ENCODE measurements around the gene FIBP.
A peak's percentile ranks its signal among the peaks of the same experiment; 100 is the strongest.

Gene FIBP

GRCh38 chr11:65888163-65888814 lies at the start of gene FIBP:
TSS of gene FIBP (minus strand) at chr11:65888471. CDS start at chr11:65888418, 53 bp downstream.
- peak; percentile 93 for DNase-seq (ENCODE audit: low read depth, low spot score)

- DNase-seq (ENCODE audit: low read depth, low spot score): no peak
Measured at GRCh38 chr11:65937766-65938165, 49.5 kb upstream of the FIBP start.

- no peak for DNase-seq (ENCODE audit: low read depth, low spot score)
Measured at GRCh38 chr11:65934014-65934413, 45.7 kb upstream of the FIBP start.

DNA sequence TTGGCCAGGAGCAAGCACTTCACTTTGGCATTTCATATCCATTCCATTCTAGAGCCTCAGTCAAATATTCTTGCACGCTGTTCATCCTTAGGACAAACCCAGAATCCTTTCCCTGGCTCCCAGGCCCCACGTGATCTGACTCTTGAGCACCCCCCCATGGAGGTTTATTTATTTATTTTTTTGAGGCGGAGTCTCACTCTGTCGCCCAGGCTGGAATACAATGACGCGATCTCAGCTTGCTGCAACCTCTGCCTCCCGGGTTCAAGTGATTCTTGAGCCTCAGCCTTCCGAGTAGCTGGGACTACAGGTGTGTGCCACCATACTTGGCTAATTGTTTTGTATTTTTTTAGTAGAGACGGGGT lies 44.3 kb upstream of the FIBP start:
- DNase-seq (ENCODE audit: low read depth, low spot score): no peak

DNA sequence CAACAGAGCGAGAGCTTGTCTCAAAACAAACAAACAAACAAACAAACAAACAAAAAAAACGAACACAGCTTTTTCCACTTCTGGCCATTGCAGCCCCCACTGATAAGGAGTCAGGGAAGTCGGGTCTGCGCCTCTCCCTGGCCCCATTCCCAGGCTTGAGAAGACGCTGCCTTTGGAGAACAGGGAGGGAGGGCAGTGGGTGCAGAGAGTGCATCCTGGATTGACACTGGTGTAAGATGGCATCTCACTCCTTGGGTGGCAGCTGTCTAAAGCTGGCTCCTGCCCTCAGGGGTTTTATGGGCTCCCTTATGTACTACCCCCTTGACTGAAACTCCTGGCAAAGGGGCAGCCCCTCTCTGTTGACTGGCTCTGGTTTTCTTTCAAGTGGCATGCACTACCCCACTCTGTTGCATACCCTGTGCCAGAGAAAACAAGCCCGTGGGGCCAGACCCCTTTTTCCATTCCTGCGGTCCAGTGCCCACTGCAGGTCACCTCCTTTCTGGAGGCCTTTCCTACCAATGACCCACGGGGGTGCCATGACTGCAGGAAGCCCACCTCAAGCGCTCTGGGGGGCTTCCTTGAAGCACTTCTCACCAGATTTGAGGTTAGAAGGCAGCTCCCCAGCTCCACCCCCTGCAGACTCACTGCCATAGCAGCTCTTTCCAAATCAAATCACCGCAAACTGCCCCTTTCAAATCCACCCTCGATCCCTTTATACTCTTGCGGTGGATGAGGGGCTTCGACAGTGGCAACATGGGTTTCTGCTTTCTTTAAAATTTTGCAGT lies 43.7 kb upstream of the FIBP start:
- no peak for DNase-seq (ENCODE audit: low read depth, low spot score)

- no peak for DNase-seq (ENCODE audit: low read depth, low spot score)
Measured at GRCh38 chr11:65928667-65929066, 40.4 kb upstream of the FIBP start.

GRCh38 chr11:65927904-65928397 lies 39.7 kb upstream of the FIBP start:
- DNase-seq (ENCODE audit: low read depth, low spot score): peak; percentile 64

- no peak for DNase-seq (ENCODE audit: low read depth, low spot score)
Measured at GRCh38 chr11:65925397-65925796, 37.1 kb upstream of the FIBP start.

GRCh38 chr11:65922565-65922964 lies 34.3 kb upstream of the FIBP start:
- no peak for DNase-seq (ENCODE audit: low read depth, low spot score)

- no peak for DNase-seq (ENCODE audit: low read depth, low spot score)
Measured at GRCh38 chr11:65921876-65922275, 33.6 kb upstream of the FIBP start.

DNA sequence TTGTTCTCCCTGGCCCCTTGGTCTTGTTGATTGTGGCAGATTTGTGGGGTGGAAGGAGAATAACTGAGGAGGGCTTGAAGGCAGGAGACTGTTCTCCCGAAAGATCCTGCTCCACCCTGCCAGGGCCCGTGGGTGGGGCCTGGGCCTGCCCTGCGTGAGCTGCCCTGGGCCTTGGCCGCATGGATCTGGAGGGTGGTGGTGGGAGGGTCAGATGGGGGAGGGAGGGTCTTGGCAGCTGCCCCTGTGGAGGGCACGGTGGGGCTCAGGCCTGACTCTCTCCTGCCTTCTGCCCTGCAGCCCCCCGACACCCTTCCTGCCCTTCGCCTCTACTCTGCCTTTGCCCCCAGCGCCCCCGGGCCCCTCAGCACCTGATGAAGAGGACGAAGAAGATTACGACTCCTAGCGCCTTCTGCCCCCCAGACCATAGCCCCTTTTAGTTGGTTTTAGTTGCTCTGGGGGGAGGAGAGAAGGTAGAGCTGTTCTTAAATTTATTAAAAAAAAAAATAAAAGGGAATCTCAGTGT lies 32.8 kb upstream of the FIBP start:
- no peak for DNase-seq (ENCODE audit: low read depth, low spot score)

DNA sequence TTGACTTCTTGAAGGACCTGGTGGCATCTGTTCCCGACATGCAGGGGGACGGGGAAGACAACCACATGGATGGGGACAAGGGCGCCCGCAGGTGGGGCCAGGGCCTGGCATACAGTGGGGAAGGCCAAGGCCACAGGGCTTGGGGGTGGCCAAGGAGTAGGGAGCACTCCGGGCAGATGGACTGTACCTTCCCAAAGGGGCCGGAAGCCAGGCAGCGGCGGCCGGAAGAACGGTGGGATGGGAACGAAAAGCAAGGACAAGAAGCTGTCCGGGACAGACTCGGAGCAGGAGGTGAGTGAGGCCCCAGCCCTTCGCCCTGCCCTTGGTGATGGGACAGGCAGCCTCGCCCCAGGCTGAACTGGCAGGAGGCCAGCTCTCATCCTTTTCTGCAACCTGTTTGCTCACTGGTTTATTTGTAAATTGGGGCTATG lies 32.1 kb upstream of the FIBP start:
- DNase-seq (ENCODE audit: low read depth, low spot score): no peak

- DNase-seq (ENCODE audit: low read depth, low spot score): no peak
Measured at GRCh38 chr11:65919573-65920371, 31.5 kb upstream of the FIBP start.

DNA sequence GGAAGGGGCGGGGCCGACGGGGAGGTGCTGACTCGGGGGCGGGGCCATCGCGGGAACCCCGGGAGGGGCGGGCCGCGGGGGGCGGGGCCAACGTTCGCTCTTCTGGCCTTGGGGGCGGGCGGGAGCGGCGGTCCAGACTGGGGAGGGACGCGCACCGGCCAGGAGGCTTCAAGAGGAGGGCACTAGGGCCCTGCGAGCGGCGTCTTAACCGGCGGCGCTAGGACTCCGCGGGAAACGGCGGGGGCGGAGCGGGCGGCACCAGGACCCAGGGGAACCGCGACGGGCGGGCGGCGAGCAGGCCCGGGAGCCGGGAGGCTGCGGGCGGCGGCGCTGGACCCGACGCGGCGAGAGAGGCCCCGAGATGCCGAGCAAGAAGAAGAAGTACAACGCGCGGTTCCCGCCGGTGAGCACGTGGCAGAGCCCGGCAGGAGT lies 30.9 kb upstream of the FIBP start, which contains the start of gene DRAP1:
Gene DRAP1 (plus strand): TSS at position 286 of the 432 bp plus-strand sequence. CDS start 76 bp downstream, at position 362.
- peak; percentile 97 for DNase-seq (ENCODE audit: low read depth, low spot score)

DNA sequence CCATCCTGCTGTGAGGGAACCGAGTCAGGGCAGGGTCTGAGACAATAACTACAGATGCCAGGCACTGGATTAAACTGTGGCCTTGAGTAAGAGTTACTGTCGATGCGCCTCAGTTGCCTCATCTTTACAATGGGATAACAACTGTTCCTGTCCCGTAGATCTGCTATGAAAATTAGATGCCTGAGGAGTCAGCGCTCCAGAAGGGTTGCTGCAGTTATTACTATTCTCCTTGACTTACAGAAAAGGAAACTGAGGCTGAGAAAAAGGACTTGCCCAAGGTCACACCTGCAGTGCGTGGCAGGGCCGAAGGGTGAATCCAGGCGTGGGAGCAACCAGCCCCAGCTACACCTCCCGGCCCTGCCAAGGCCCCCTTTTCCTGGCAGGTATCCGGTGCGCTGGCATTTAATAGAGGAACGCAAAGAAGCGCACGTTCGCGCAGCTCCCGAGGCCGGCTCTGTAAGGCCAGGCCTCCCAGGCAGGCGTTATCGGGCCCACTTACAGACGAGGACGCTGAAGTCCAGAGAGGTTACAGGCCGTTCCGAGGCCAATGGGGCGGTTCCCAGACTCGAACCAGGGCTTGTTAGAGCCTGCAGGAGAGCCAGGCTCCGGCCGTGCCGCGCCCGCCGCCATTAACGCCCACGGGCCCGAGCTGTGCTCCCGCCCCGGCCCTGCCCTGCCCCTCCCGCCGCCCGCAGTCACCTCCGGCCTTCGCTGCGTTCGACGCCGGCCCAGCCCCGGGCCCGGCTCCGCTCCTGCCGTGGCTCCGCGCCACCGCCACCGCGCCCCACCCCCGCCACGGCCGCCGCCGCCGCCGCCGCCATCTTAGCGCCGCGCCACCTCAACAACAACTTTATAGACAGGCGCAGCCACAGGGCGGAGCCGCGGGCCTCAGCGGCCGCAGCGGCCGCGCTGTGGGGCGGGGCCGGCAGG lies 30.2 kb upstream of the FIBP start, which contains the start of gene C11orf68:
Gene C11orf68 (minus strand): TSS at position 852 of the 930 bp plus-strand sequence. CDS start 31 bp downstream, at position 821.
- DNase-seq (ENCODE audit: low read depth, low spot score): no peak

- no peak for DNase-seq (ENCODE audit: low read depth, low spot score)
Measured at GRCh38 chr11:65917434-65918210, 29.4 kb upstream of the FIBP start.

DNA sequence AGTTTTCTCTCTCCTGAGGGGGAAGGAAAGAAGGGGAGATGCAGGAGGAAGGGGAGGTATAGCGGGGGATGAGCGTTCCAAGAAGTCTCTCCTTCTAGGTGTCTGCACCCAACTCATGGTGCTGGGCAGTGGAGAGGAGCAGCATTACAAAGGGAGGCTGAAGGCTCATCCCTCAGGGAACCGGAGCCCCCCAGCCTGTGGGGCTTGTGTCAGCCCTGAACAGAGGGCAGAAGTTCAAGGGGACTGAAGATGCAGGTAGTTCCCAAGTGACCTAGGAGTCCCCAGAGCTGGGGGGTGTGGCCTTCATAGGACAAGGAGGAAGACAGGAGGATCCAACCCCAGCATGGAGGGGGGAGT lies 28.8 kb upstream of the FIBP start:
- no peak for DNase-seq (ENCODE audit: low read depth, low spot score)

- DNase-seq (ENCODE audit: low read depth, low spot score): no peak
Measured at GRCh38 chr11:65916391-65916790, 28.1 kb upstream of the FIBP start.

GRCh38 chr11:65915821-65916251 lies 27.6 kb upstream of the FIBP start:
- DNase-seq (ENCODE audit: low read depth, low spot score): no peak
